ENCODE measurements around the gene LEF1. TPM values are rescaled to one million over a fixed set of nuclear protein-coding genes. Genes with fewer than 3 reads are reported as not detected.

The LEF1 gene
- total RNA-seq, 4 donors from 2014 or later, result 1.5 to 2.6 (median 2.4) TPM; not detected in 1

GRCh38 chr4:108035691-108036090 lies 133.0 kb downstream of the LEF1 start:
- TF ChIP-seq, protein P1, sequence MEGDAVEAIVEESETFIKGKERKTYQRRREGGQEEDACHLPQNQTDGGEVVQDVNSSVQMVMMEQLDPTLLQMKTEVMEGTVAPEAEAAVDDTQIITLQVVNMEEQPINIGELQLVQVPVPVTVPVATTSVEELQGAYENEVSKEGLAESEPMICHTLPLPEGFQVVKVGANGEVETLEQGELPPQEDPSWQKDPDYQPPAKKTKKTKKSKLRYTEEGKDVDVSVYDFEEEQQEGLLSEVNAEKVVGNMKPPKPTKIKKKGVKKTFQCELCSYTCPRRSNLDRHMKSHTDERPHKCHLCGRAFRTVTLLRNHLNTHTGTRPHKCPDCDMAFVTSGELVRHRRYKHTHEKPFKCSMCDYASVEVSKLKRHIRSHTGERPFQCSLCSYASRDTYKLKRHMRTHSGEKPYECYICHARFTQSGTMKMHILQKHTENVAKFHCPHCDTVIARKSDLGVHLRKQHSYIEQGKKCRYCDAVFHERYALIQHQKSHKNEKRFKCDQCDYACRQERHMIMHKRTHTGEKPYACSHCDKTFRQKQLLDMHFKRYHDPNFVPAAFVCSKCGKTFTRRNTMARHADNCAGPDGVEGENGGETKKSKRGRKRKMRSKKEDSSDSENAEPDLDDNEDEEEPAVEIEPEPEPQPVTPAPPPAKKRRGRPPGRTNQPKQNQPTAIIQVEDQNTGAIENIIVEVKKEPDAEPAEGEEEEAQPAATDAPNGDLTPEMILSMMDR (IDR thresholded peaks at IDR 0.05), result no peak
- TF ChIP-seq POLR2A (IDR thresholded peaks at IDR 0.05) (no peak), EP300 (IDR thresholded peaks at IDR 0.05) (no peak), POLR2AphosphoS5 (IDR thresholded peaks at IDR 0.05) (no peak)
- peaks cover 0 to 56% of the 10 kb centered on the region in 2 donors for H3K36me3 ChIP-seq
- no peak overlapping the region for H3K27ac ChIP-seq
- no peaks in the 10 kb centered on the region for H3K27me3 ChIP-seq
- ATAC-seq, result no peak
- H3K4me1 ChIP-seq, result no peaks in the 10 kb centered on the region
- 86 to 94% methylated on average over 5 to 6 of the region's 6 CpGs for WGBS, 2 donors (ENCODE audit: low coverage in 1 of 2)
- H3K9me3 ChIP-seq, result no peaks in the 10 kb centered on the region
- no peak overlapping the region for H3K4me3 ChIP-seq

DNA sequence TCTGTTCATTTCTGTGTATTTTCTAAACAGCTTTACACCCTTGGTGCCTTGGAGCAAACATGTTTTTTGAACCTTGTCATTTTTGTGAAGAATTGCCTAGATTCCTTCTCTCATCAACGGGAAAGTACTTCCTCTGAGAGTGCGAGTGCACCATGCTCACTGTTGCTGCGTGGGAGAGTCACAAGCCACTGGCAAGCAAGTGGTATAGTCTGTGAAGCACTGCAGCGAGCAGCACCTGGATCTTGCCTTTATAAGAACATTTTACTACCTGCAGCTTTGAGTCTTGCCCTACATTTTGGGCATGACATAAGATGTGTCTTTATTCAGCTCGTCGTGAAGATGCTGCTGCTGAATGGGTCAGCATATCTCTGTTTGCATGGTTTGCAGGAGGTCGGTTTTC lies 134.2 kb downstream of the LEF1 start:
- WGBS, 2 donors (ENCODE audit: low coverage in 1 of 2), result 78 to 81% methylated on average over 6 to 7 of the region's 7 CpGs
- H3K4me1 ChIP-seq, result no peaks in the 10 kb centered on the region
- no peak for TF ChIP-seq POLR2A (IDR thresholded peaks at IDR 0.05)
- H3K9me3 ChIP-seq, result no peaks in the 10 kb centered on the region
- H3K27me3 ChIP-seq, result no peaks in the 10 kb centered on the region
- no peak overlapping the region for H3K4me3 ChIP-seq
- peaks cover 0 to 67% of the 10 kb centered on the region in 2 donors for H3K36me3 ChIP-seq
- H3K27ac ChIP-seq, result no peak overlapping the region
- no peak for ATAC-seq

GRCh38 chr4:108033348-108033747 lies 135.4 kb downstream of the LEF1 start:
- no peak overlapping the region for H3K4me3 ChIP-seq
- no peak for TF ChIP-seq POLR2AphosphoS5 (IDR thresholded peaks at IDR 0.05)
- TF ChIP-seq, protein P1 (IDR thresholded peaks at IDR 0.05), result no peak
- H3K36me3 ChIP-seq, result peaks cover 0 to 79% of the 10 kb centered on the region in 2 donors
- H3K27ac ChIP-seq, result no peak overlapping the region
- no peak for ATAC-seq
- H3K4me1 ChIP-seq, result no peaks in the 10 kb centered on the region
- no peaks in the 10 kb centered on the region for H3K9me3 ChIP-seq
- no peaks in the 10 kb centered on the region for H3K27me3 ChIP-seq

GRCh38 chr4:108031427-108032083 lies 137.2 kb downstream of the LEF1 start:
- no peaks in the 10 kb centered on the region for H3K27me3 ChIP-seq
- H3K27ac ChIP-seq, result no peak overlapping the region
- TF ChIP-seq, protein P1 (IDR thresholded peaks at IDR 0.05), result no peak
- TF ChIP-seq EP300 (IDR thresholded peaks at IDR 0.05), result no peak
- TF ChIP-seq POLR2AphosphoS5 (IDR thresholded peaks at IDR 0.05), result no peak
- TF ChIP-seq POLR2A (IDR thresholded peaks at IDR 0.05), result no peak
- 97 to 100% methylated on average over 3 to 4 of the region's 4 CpGs for WGBS, 2 donors (ENCODE audit: low coverage in 1 of 2)
- H3K4me3 ChIP-seq, result no peak overlapping the region
- no peak for ATAC-seq
- H3K9me3 ChIP-seq, result no peaks in the 10 kb centered on the region
- H3K36me3 ChIP-seq, result peaks cover 0 to 97% of the 10 kb centered on the region in 2 donors
- H3K4me1 ChIP-seq, result no peaks in the 10 kb centered on the region

- 81 to 100% methylated on average over 1 to 2 of the region's 2 CpGs for WGBS, 2 donors (ENCODE audit: low coverage in 1 of 2)
- ATAC-seq, result no peak
- peaks cover 0 to 98% of the 10 kb centered on the region in 2 donors for H3K36me3 ChIP-seq
Observed at GRCh38 chr4:108030332-108030731, 138.4 kb downstream of the LEF1 start.

More at GRCh38 chr4:108030332-108030731, 138.4 kb downstream of the LEF1 start:
- TF ChIP-seq, protein P1 (IDR thresholded peaks at IDR 0.05), result no peak
- TF ChIP-seq POLR2A (IDR thresholded peaks at IDR 0.05) (no peak), EP300 (IDR thresholded peaks at IDR 0.05) (no peak)
- Histone ChIP-seq H3K4me1 (no peaks in the 10 kb centered on the region), H3K27me3 (no peaks in the 10 kb centered on the region), H3K4me3 (no peak overlapping the region), H3K27ac (no peak overlapping the region), H3K9me3 (no peaks in the 10 kb centered on the region)
